Neural cell (in vitro differentiated cells): ENCODE data around the gene GDPD5. TPM values are rescaled to one million over a fixed set of nuclear protein-coding genes. Genes with fewer than 3 reads are reported as not detected.

Experiments
- H2AFZ ChIP-seq: fragments of 200-600, 300-800 bp; sonication (generic), shearing (Covaris generic); 2 replicates; pipeline ENCODE4 v1.6.0; 2014; ENCODE audit warnings: low read depth, mild to moderate bottlenecking, antibody characterized with exemption, low read length, moderate library complexity
- H3F3A ChIP-seq: fragments of 200-600 bp; shearing (Covaris generic); 2 replicates; pipeline ENCODE4 v1.6.1; 2016; ENCODE audit warnings: mild to moderate bottlenecking, moderate library complexity, mixed read lengths, antibody characterized with exemption, low read length; ENCODE audit not compliant: insufficient read depth, poor library complexity, severe bottlenecking
- H3K27ac ChIP-seq: fragments of 200-600, 300-800 bp; sonication (generic), shearing (Covaris generic); 2 replicates; pipeline ENCODE4 v1.5.1; 2014; ENCODE audit warnings: mild to moderate bottlenecking, low read length, moderate library complexity
- H3K27me3 ChIP-seq: fragments of 300-800, 200-600 bp; sonication (generic), shearing (Covaris generic); 2 replicates; pipeline ENCODE4 v1.6.0; 2014; ENCODE audit warnings: mild to moderate bottlenecking, low read depth, low read length, moderate library complexity; ENCODE audit not compliant: insufficient read depth
- H3K36me3 ChIP-seq: fragments of 300-800, 200-600 bp; sonication (generic), shearing (Covaris generic); 2 replicates; pipeline ENCODE4 v1.5.1; 2014; ENCODE audit warnings: mild to moderate bottlenecking, antibody characterized with exemption, low read length, moderate library complexity; ENCODE audit not compliant: insufficient read depth
- H3K4me2 ChIP-seq: fragments of 300-800, 200-600 bp; sonication (generic), shearing (Covaris generic); 2 replicates; pipeline ENCODE4 v1.6.0; 2014; ENCODE audit warnings: mild to moderate bottlenecking, low read length
- H3K4me3 ChIP-seq: fragments of 300-800, 200-600 bp; sonication (generic), shearing (Covaris generic); 2 replicates; pipeline ENCODE4 v1.5.1; 2014; ENCODE audit warnings: mild to moderate bottlenecking, low read length, moderate library complexity
- H3K79me2 ChIP-seq: fragments of 200-600 bp; shearing (Covaris generic); replicated peaks from 2 replicates; pipeline ENCODE4 v1.6.0; 2014; ENCODE audit warnings: mild to moderate bottlenecking, low read length, moderate library complexity; ENCODE audit not compliant: insufficient read depth
- H3K9ac ChIP-seq: fragments of 300-800, 200-600 bp; sonication (generic), shearing (Covaris generic); 2 replicates; pipeline ENCODE4 v1.6.1; 2016; ENCODE audit warnings: mild to moderate bottlenecking, low read length, mixed read lengths
- H3K9me2 ChIP-seq: fragments of 200-600 bp; shearing (Covaris generic); 2 replicates; pipeline ENCODE4 v1.6.1; 2016; ENCODE audit warnings: mild to moderate bottlenecking, low read length, mixed read lengths; ENCODE audit not compliant: insufficient read depth
- H3K9me3 ChIP-seq: fragments of 200-600, 300-800 bp; sonication (generic), shearing (Covaris generic); 2 replicates; pipeline ENCODE4 v1.6.1; 2016; ENCODE audit warnings: mild to moderate bottlenecking, mixed run types, low read length, moderate library complexity, mixed read lengths
- H4K20me1 ChIP-seq: fragments of 200-600 bp; shearing (Covaris generic); 2 replicates; pipeline ENCODE4 v1.6.1; 2016; ENCODE audit warnings: mild to moderate bottlenecking, mixed run types; ENCODE audit not compliant: insufficient read depth
- CTCF ChIP-seq: fragments of 450-650 bp; IDR thresholded peaks from 2 replicates; pipeline ENCODE4 v1.5.1; 2014; ENCODE audit warnings: antibody characterized with exemption, mild to moderate bottlenecking, moderate library complexity; ENCODE audit not compliant: poor library complexity, severe bottlenecking
- EP300 ChIP-seq: fragments of 450-650 bp; conservative IDR thresholded peaks from 2 replicates; pipeline ENCODE4 v1.6.1; 2014; ENCODE audit warnings: antibody characterized with exemption, mild to moderate bottlenecking, moderate library complexity; ENCODE audit not compliant: poor library complexity, severe bottlenecking
- EZH2 ChIP-seq: fragments of 200-600, 300-800 bp; shearing (Covaris generic), sonication (generic); IDR thresholded peaks from 2 replicates; pipeline ENCODE4 v1.6.1; 2014; ENCODE audit warnings: antibody characterized with exemption, low read length, borderline replicate concordance, mild to moderate bottlenecking; ENCODE audit not compliant: insufficient read depth, poor library complexity, severe bottlenecking
- MXI1 ChIP-seq: fragments of 450-650 bp; conservative IDR thresholded peaks from 2 replicates; pipeline ENCODE4 v1.6.1; 2014; ENCODE audit warnings: antibody characterized with exemption, mild to moderate bottlenecking; ENCODE audit not compliant: poor library complexity, severe bottlenecking
- POLR2AphosphoS5 ChIP-seq: IDR thresholded peaks from 2 replicates; pipeline ENCODE4 v1.6.1; 2012
- RAD21 ChIP-seq: fragments of 450-650 bp; conservative IDR thresholded peaks from 2 replicates; pipeline ENCODE4 v1.6.1; 2014; ENCODE audit warnings: antibody characterized with exemption, mild to moderate bottlenecking, moderate library complexity
- SMC3 ChIP-seq: fragments of 450-650 bp; conservative IDR thresholded peaks from 2 replicates; pipeline ENCODE4 v1.6.1; 2014; ENCODE audit warnings: antibody characterized with exemption, mild to moderate bottlenecking, moderate library complexity; ENCODE audit not compliant: poor library complexity
- TAF1 ChIP-seq: IDR thresholded peaks from 2 replicates; pipeline ENCODE4 v1.6.1; 2012; ENCODE audit warnings: low read depth
- polyA plus RNA-seq: library from polyadenylated mRNA; depleted of rRNA; stranded (reverse); fragments of >200 nt; gene quantifications from 2 replicates; pipeline ENCODE4 v1.2.3, GENCODE V29; 2014
- TF ChIP-seq, protein P1 (sequence below): IDR thresholded peaks from 2 replicates; pipeline ENCODE4 v1.6.1; 2012; ENCODE audit warnings: borderline replicate concordance

Gene GDPD5
- polyA plus RNA-seq, 1 donor from 2014 or later, result 19.2 TPM

GRCh38 chr11:75518771-75519653 is 6.7 kb downstream of the GDPD5 start:
- no peak for TF ChIP-seq CTCF
- no peak for TF ChIP-seq SMC3
- TF ChIP-seq TAF1, result no peak
- TF ChIP-seq POLR2AphosphoS5, result no peak
- no peak for TF ChIP-seq RAD21
- TF ChIP-seq, protein P1, sequence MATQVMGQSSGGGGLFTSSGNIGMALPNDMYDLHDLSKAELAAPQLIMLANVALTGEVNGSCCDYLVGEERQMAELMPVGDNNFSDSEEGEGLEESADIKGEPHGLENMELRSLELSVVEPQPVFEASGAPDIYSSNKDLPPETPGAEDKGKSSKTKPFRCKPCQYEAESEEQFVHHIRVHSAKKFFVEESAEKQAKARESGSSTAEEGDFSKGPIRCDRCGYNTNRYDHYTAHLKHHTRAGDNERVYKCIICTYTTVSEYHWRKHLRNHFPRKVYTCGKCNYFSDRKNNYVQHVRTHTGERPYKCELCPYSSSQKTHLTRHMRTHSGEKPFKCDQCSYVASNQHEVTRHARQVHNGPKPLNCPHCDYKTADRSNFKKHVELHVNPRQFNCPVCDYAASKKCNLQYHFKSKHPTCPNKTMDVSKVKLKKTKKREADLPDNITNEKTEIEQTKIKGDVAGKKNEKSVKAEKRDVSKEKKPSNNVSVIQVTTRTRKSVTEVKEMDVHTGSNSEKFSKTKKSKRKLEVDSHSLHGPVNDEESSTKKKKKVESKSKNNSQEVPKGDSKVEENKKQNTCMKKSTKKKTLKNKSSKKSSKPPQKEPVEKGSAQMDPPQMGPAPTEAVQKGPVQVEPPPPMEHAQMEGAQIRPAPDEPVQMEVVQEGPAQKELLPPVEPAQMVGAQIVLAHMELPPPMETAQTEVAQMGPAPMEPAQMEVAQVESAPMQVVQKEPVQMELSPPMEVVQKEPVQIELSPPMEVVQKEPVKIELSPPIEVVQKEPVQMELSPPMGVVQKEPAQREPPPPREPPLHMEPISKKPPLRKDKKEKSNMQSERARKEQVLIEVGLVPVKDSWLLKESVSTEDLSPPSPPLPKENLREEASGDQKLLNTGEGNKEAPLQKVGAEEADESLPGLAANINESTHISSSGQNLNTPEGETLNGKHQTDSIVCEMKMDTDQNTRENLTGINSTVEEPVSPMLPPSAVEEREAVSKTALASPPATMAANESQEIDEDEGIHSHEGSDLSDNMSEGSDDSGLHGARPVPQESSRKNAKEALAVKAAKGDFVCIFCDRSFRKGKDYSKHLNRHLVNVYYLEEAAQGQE, result no peak
- no peak for TF ChIP-seq EP300
- TF ChIP-seq EZH2, result no peak
- TF ChIP-seq MXI1, result no peak
- Histone ChIP-seq H4K20me1 (no peaks in the 10 kb centered on the region), H3K4me3 (no peak overlapping the region), H3K9me2 (no peaks in the 10 kb centered on the region), H3F3A (no peaks in the 10 kb centered on the region), H3K27me3 (no peaks in the 10 kb centered on the region), H2AFZ (no peak overlapping the region), H3K79me2 (peaks cover 10% of the 10 kb centered on the region), H3K36me3 (no peaks in the 10 kb centered on the region), H3K9me3 (no peaks in the 10 kb centered on the region), H3K27ac (no peak overlapping the region), H3K9ac (no peak overlapping the region), H3K4me2 (no peak overlapping the region)

DNA sequence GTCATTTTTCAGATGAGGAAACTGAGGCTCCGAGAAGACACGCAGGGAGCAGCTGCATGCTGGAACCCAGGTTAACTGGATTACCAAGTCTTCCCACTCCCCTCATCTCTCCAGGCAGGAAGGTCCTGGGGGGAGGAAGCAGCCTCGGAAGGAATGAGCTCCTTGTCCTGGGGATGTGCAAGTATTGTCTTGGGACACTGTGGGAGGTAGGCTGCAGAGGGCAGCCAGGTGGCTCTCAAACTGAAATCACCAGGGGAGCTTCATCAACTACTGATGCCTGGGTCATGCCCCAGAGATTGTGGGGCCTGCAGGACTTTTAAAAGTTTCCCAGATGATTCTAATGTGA is 7.6 kb downstream of the GDPD5 start:
- Histone ChIP-seq H3K27me3 (no peaks in the 10 kb centered on the region), H3K4me2 (no peak overlapping the region), H3K36me3 (no peaks in the 10 kb centered on the region), H3K4me3 (no peak overlapping the region), H4K20me1 (no peaks in the 10 kb centered on the region), H3K79me2 (peaks cover 1% of the 10 kb centered on the region), H3K9me3 (no peaks in the 10 kb centered on the region), H3K9me2 (no peaks in the 10 kb centered on the region), H3K9ac (no peak overlapping the region), H3K27ac (no peak overlapping the region), H2AFZ (no peak overlapping the region), H3F3A (no peaks in the 10 kb centered on the region)
- TF ChIP-seq TAF1 (no peak), POLR2AphosphoS5 (no peak), RAD21 (no peak), EZH2 (no peak)
- TF ChIP-seq, protein P1, result no peak
